Measurements from ENCODE around the gene EEF1AKMT1.

DNA sequence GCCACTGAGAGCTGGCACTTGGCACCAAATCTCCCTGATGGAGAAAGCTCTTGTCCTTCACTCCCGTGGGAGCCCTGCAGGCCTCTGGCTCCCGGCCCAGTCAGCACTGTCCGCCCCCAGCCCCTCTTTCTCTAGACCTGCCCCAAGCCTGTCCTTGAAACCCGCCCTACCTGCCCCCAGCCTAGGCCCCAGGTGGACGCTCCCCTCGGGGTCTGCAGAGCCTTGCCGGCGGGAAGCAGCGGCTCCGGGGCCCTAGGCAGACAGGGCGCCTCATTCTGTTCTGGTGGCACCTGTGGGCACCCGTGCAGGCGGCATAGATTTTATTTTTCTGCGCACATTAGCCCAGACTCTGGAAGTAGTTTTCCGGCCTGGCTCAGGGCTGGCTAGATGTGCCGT, 52.7 kb downstream of the EEF1AKMT1 start:
- TF ChIP-seq POLR2A (IDR thresholded peaks at IDR 0.05) (no peak), CTCF (IDR thresholded peaks at IDR 0.05) (no peak)
